K562 (cell line): Measurements from ENCODE around the gene RAB24. TPM values are rescaled to one million over a fixed set of nuclear protein-coding genes. Genes with fewer than 3 reads are reported as not detected.

Source experiments
- ATAC-seq: fragments of 200-7000 bp; cut with Tn5 transposase; 3 replicates; pipeline ENCODE4 v1.9.1; 2020; ENCODE audit warnings: moderate library complexity
- BruUV-seq: library from RNA; stranded (reverse); fragments of 400-500 nt; replicated peaks from 2 replicates; lab custom pipeline; 2021; lab: Mats Ljungman, UMichigan
- CTCF ChIA-PET: fragments of 300-600 bp; formaldehyde crosslinking; extraction: SDS; loops from one replicate; lab custom pipeline; 2021; ENCODE audit warnings: low intra/inter-chr PET ratio; lab: Yijun Ruan, JAX
- POLR2A ChIA-PET: fragments of 300-600, 350-650 bp; sonication (Branson Sonifier 250); formaldehyde crosslinking; extraction: SDS; loops from one replicate; lab custom pipeline; 2021; ENCODE audit warnings: antibody characterized with exemption, inconsistent platforms; lab: Yijun Ruan, JAX
- DNase-seq, 4 experiments: peaks; one replicate each; pipeline versions ENCODE4 v3.0.0 to v3.0.0-alpha.2; 2011 to 2018; ENCODE audit warnings: low spot score in 3 of 4, mixed read lengths in 3 of 4; ENCODE audit errors: extremely low read depth in 1 of 4
- FAIRE-seq: peaks from 2 replicates; lab custom pipeline; 2011; peaks lifted over from hg19 to GRCh38; lab: Jason Lieb, UNC
- H2AFZ ChIP-seq: 2 replicates; pipeline ENCODE4 v1.6.0; 2011; ENCODE audit warnings: low read depth, low read length, control low read depth, inconsistent platforms
- H3K27ac ChIP-seq: fragments of 200-600 bp; 3 replicates; pipeline ENCODE4 v1.8.0; 2011; ENCODE audit warnings: low read depth, mild to moderate bottlenecking, control low read depth, inconsistent platforms, low read length, moderate library complexity, mixed read lengths; ENCODE audit errors: extremely low read depth
- H3K27me3 ChIP-seq, 2 experiments: fragments of 300-600 bp in 1 of 2; 2 replicates in 1 of 2; 3 replicates in 1 of 2; pipeline versions ENCODE4 v1.6.0 to v1.8.0; 2011; ENCODE audit warnings: inconsistent platforms in 2 of 2, low read length in 2 of 2, mild to moderate bottlenecking in 1 of 2, mixed read lengths in 1 of 2, moderate library complexity in 1 of 2; ENCODE audit not compliant: control insufficient read depth in 2 of 2, insufficient read depth in 2 of 2
- H3K36me3 ChIP-seq: fragments of 300-600 bp; 3 replicates; pipeline ENCODE4 v1.8.0; 2011; ENCODE audit warnings: mild to moderate bottlenecking, low read length, inconsistent platforms; ENCODE audit not compliant: control insufficient read depth, insufficient read depth
- H3K4me1 ChIP-seq, 2 experiments: fragments of 200-600 bp in 1 of 2; replicated peaks in 1 of 2; 2 replicates in 1 of 2; 3 replicates in 1 of 2; pipeline versions ENCODE4 v1.5.1 to v1.8.0; 2011; ENCODE audit warnings: inconsistent platforms in 2 of 2, low read length in 2 of 2, mild to moderate bottlenecking in 1 of 2, mixed read lengths in 1 of 2, moderate library complexity in 1 of 2; ENCODE audit not compliant: control insufficient read depth in 2 of 2, insufficient read depth in 2 of 2
- H3K4me2 ChIP-seq: 2 replicates; pipeline ENCODE4 v1.6.1; 2011; ENCODE audit warnings: low read length, control low read depth, inconsistent platforms, mixed read lengths; ENCODE audit not compliant: insufficient read depth
- H3K4me3 ChIP-seq: fragments of 200-600 bp; sonication (generic), shearing (Covaris generic); 2 replicates; pipeline ENCODE4 v1.5.1; 2016; ENCODE audit warnings: control low read depth, inconsistent platforms
- H3K79me2 ChIP-seq: fragments of 200-600 bp; 3 replicates; pipeline ENCODE4 v1.8.0; 2011; ENCODE audit warnings: low read length, inconsistent platforms; ENCODE audit not compliant: control insufficient read depth, insufficient read depth
- H3K9ac ChIP-seq, 2 experiments: 2 replicates each; pipeline versions ENCODE4 v1.6.0 to v1.6.1; 2011; ENCODE audit warnings: low read depth in 2 of 2, low read length in 2 of 2, control low read depth in 1 of 2, inconsistent platforms in 1 of 2, mild to moderate bottlenecking in 1 of 2, mixed read lengths in 1 of 2; ENCODE audit not compliant: insufficient read depth in 1 of 2
- H3K9me1 ChIP-seq: one replicate; pipeline ENCODE4 v1.6.0; 2011; ENCODE audit warnings: inconsistent platforms, mild to moderate bottlenecking, low read length, moderate library complexity; ENCODE audit not compliant: control insufficient read depth, insufficient read depth
- H3K9me3 ChIP-seq: replicated peaks from 2 replicates; pipeline ENCODE4 v1.5.1; 2011; ENCODE audit warnings: low read depth, low read length, inconsistent platforms; ENCODE audit not compliant: control insufficient read depth, insufficient read depth
- H4K20me1 ChIP-seq: replicated peaks from 2 replicates; pipeline ENCODE4 v1.6.1; 2011; ENCODE audit warnings: low read length, inconsistent platforms, mixed read lengths; ENCODE audit not compliant: control insufficient read depth, insufficient read depth
- POLR2G ChIP-seq: fragments of 200-400 bp; formaldehyde crosslinking; IDR thresholded peaks from 2 replicates; pipeline ENCODE4 v1.6.1; 2017; ENCODE audit warnings: low read depth, mild to moderate bottlenecking, antibody characterized with exemption, low read length, moderate library complexity
- ZZZ3 ChIP-seq: fragments of 450-650 bp; IDR thresholded peaks from 2 replicates; pipeline ENCODE4 v1.6.1; 2016; ENCODE audit warnings: antibody characterized with exemption, mild to moderate bottlenecking, moderate library complexity
- WGBS: fragments of 100-300 bp; shearing (Covaris generic); methylation state at CpG from one replicate; pipeline ENCODE4 v1.1.6; 2016; ENCODE audit warnings: low coverage, mixed read lengths; ENCODE audit not compliant: insufficient coverage; ENCODE audit errors: missing lambda C conversion rate; 5-methylcytosine and 5-hydroxymethylcytosine counted together
- in situ Hi-C: fragments of 300-500 bp; cut with MboI; formaldehyde crosslinking; loops from 4 replicates; pipeline ENCODE4 v1.15.0; 2018; ENCODE audit warnings: inconsistent platforms, mixed read lengths
- intact Hi-C: fragments of 100-400 bp; cut with micrococcal nuclease; formaldehyde crosslinking; loops from 2 replicates; pipeline ENCODE4 v1.14.2; 2022
- polyA plus RNA-seq, 8 experiments: library from polyadenylated mRNA; depleted of rRNA in 4 of 8; stranded (reverse) in 5 of 8; unstranded in 3 of 8; fragments of >200 nt; fragmentation: Nextera tagmentation in 2 of 8; fragmentation: Illumina TruSeq in 1 of 8; extraction: Ambion mirVana in 2 of 8; extraction: Trizol in 1 of 8; gene quantifications; 2 replicates each; pipeline versions ENCODE4 v1.2.1 to v1.2.3, GENCODE V29; 2011 to 2014; ENCODE audit warnings: inconsistent platforms in 1 of 8, missing spikeins in 1 of 8
- total RNA-seq, 7 experiments: library from RNA; depleted of rRNA in 6 of 7; stranded (reverse); fragments of >200 nt in 6 of 7; fragmentation: Illumina TruSeq in 2 of 7; extraction: Trizol in 2 of 7; gene quantifications; 2 replicates each; pipeline versions ENCODE4 v1.2.1 to v1.2.3, GENCODE V29; 2011 to 2021; ENCODE audit warnings: low replicate concordance in 1 of 7

RAB24 gene
- total and polyA plus RNA-seq, 9 of the 15 experiments (the other 6 are each of a cell fraction or from before 2014, with no cell fraction given), result 13.9 to 107 (median 34.8) TPM

GRCh38 chr5:177314376-177315342 lies 11.1 kb upstream of the RAB24 start:
- BruUV-seq, result no TSS peak
- H3K4me3 ChIP-seq, result no peak overlapping the region
- 73% methylated on average over 16 of the region's 18 CpGs for WGBS
- no peaks in the 10 kb centered on the region for H3K27me3 ChIP-seq
- H3K36me3 ChIP-seq, result peaks cover 7% of the 10 kb centered on the region; the same call in 2 of the 3 replicates
- DNase-seq (no peak), ATAC-seq (no peak), FAIRE-seq (no peak)
- in situ Hi-C loops (no loop called here), intact Hi-C loops (loop anchor here (5.0 kb wide), 1 partner anchor 183 kb away; the partner anchor contains the start of gene PDLIM7)
- no peak overlapping the region for H3K4me2 ChIP-seq
- TF ChIP-seq ZZZ3, result no peak
- peak; percentile 9; the same call in 1 of the 2 replicates for TF ChIP-seq POLR2G
- POLR2A ChIA-PET, result no interaction called here
- H3K9ac ChIP-seq, result peak overlapping the region in 1 of 2 experiments; percentile 76; a peak in 2 of 4 replicates
- no peaks in the 10 kb centered on the region for H3K9me1 ChIP-seq
- no peak overlapping the region for H2AFZ ChIP-seq
- H4K20me1 ChIP-seq, result no peaks in the 10 kb centered on the region
- peaks cover 18 to 55% of the 10 kb centered on the region in 2 experiments for H3K4me1 ChIP-seq
- no peak overlapping the region for H3K27ac ChIP-seq
- peaks cover 12% of the 10 kb centered on the region; the same call in 2 of the 3 replicates for H3K79me2 ChIP-seq
- H3K9me3 ChIP-seq, result no peaks in the 10 kb centered on the region
- CTCF ChIA-PET, result no interaction called here
